Upper lobe of right lung (tissue), 1 donor: Measurements from ENCODE around the gene OLFM3. TPM values are rescaled to one million over a fixed set of nuclear protein-coding genes. Genes with fewer than 3 reads are reported as not detected.

ENCODE experiments used
- ATAC-seq: fragments of 200-7000 bp; cut with Tn5 transposase; one replicate; pipeline ENCODE4 v1.9.1; 2020; ENCODE audit warnings: mild to moderate bottlenecking, moderate library complexity
- DNase-seq: peaks from one replicate; pipeline ENCODE4 v3.0.0-alpha.2; 2020
- H3K27ac ChIP-seq: fragments of 200-600 bp; one replicate; pipeline ENCODE4 v1.8.0; 2022
- H3K27me3 ChIP-seq: fragments of 200-600 bp; one replicate; pipeline ENCODE4 v1.8.0; 2022; ENCODE audit warnings: mild to moderate bottlenecking
- H3K36me3 ChIP-seq: fragments of 200-600 bp; one replicate; pipeline ENCODE4 v1.8.0; 2022
- H3K4me1 ChIP-seq: fragments of 200-600 bp; one replicate; pipeline ENCODE4 v1.8.0; 2022
- H3K4me3 ChIP-seq: fragments of 200-600 bp; one replicate; pipeline ENCODE4 v1.8.0; 2022; ENCODE audit warnings: mild to moderate bottlenecking
- H3K9me3 ChIP-seq: fragments of 200-600 bp; one replicate; pipeline ENCODE4 v1.8.0; 2022
- intact Hi-C: fragments of 100-400 bp; cut with DNase I; formaldehyde crosslinking; loops from one replicate; pipeline ENCODE4 v1.11.0; 2022
- total RNA-seq: library from RNA; stranded (reverse); fragmentation: NEBNext Ultra II Directional; extraction: Animal tissue kit (Norgen Biotek cat#: 25700); gene quantifications from one replicate; pipeline ENCODE4 v1.2.1, GENCODE V29; 2021
- TF ChIP-seq, protein P1 (sequence below): fragments of 200-600 bp; IDR thresholded peaks from one replicate; pipeline ENCODE4 v1.8.0; 2022; ENCODE audit warnings: antibody characterized with exemption
- donor health status: DM: no; HTN: yes; CAD: no; lungs with severe emphysema.

The OLFM3 gene
- total RNA-seq, 1 donor from 2014 or later: not detected

DNA sequence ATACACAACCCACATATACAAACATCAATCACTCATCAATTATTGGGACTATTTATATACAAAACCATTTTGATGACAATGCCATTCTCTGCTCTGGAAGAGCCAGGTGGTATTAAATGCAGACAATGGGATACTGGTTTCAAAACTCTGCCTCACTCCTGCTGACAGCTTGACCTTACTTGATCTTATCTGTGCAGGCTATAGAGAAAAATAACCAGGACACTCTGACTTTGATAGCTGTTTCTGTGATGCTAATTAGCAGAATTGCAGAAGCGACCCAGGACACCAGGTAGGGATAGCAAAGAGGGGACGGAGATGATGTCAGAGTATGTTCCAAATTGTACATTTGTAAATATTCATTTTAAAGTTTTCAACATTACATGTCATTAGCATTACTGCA lies 89.5 kb downstream of the OLFM3 start:
- H3K9me3 ChIP-seq: no peaks in the 10 kb centered on the region
- no peak overlapping the region for H3K27ac ChIP-seq
- no peaks in the 10 kb centered on the region for H3K27me3 ChIP-seq
- H3K4me1 ChIP-seq: no peaks in the 10 kb centered on the region
- TF ChIP-seq, protein P1, sequence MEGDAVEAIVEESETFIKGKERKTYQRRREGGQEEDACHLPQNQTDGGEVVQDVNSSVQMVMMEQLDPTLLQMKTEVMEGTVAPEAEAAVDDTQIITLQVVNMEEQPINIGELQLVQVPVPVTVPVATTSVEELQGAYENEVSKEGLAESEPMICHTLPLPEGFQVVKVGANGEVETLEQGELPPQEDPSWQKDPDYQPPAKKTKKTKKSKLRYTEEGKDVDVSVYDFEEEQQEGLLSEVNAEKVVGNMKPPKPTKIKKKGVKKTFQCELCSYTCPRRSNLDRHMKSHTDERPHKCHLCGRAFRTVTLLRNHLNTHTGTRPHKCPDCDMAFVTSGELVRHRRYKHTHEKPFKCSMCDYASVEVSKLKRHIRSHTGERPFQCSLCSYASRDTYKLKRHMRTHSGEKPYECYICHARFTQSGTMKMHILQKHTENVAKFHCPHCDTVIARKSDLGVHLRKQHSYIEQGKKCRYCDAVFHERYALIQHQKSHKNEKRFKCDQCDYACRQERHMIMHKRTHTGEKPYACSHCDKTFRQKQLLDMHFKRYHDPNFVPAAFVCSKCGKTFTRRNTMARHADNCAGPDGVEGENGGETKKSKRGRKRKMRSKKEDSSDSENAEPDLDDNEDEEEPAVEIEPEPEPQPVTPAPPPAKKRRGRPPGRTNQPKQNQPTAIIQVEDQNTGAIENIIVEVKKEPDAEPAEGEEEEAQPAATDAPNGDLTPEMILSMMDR: no peak
- H3K36me3 ChIP-seq: no peaks in the 10 kb centered on the region
- no peak overlapping the region for H3K4me3 ChIP-seq
- DNase-seq (no peak), ATAC-seq (no peak)
- intact Hi-C loops: no loop called here

DNA sequence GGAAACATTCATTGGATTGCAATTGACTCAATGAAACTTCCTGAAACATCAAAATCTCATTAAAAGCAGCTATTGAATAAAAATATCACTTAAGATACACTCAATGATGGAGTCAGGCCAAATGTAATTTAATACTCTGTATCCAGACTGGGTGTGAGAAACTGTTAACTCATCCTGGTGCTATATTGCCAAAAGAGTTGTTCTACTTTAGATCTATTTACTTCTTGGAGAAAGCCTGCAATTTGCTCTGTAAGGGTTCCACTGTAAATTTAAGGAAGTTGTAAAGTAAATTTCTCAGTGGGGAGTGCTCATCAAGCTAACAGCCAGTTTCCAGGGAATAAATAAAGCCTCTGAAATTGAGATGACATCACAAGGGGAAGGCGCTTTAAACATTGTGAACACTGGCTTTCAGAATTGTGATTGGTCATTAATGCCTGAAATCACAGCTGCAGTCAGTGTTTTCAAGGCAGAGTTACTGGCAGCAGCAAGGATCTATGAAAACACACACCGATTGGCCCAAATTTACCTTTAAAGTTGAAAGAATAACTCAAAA lies 91.4 kb downstream of the OLFM3 start:
- Histone ChIP-seq H3K4me3 (no peak overlapping the region), H3K36me3 (no peaks in the 10 kb centered on the region), H3K9me3 (no peaks in the 10 kb centered on the region), H3K27me3 (no peaks in the 10 kb centered on the region), H3K27ac (no peak overlapping the region), H3K4me1 (no peaks in the 10 kb centered on the region)
- no peak for DNase-seq
- TF ChIP-seq, protein P1: no peak
- intact Hi-C loops: no loop called here
- ATAC-seq: no peak

DNA sequence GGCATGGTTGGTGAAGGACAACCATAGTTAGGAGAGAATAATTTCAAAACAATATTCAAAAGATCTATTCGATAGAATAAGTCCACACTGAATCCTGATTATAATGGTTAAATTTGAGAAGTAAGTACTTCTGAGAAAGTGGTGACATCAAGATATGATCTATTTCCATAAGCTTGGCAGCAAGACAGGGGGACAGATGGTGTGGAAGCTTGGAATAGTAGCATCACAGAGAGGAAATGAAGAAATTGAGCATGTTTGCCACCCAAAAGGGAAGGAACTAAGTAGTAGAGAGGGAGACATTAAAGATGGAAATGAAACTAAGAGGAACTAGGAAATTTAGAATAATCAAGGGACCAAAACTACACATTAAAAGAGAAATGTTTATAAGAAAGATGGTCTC lies 94.5 kb downstream of the OLFM3 start:
- H3K27ac ChIP-seq: no peak overlapping the region
- H3K36me3 ChIP-seq: no peaks in the 10 kb centered on the region
- no peak overlapping the region for H3K4me3 ChIP-seq
- H3K4me1 ChIP-seq: no peaks in the 10 kb centered on the region
- no peaks in the 10 kb centered on the region for H3K27me3 ChIP-seq
- DNase-seq: no peak
- no peak for ATAC-seq
- H3K9me3 ChIP-seq: no peaks in the 10 kb centered on the region
- intact Hi-C loops: no loop called here
- TF ChIP-seq, protein P1: no peak

DNA sequence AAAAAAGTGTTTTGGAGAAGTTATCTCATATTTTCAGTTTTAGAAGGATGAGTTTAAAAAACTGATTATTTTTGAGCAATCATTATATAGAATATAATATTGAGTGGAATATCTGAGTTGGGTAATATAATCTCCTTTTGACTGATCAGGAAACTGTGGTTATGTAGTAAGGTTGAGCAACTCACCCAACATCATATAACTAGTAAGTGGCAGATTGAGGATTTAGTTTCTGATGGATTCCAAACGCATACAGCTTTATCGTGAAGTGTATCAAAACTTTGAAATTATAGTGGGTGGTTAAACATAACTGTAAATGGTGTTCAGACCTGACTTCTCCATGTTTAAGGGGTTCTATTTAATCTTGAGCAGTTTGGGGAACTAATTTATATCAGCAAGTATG lies 98.6 kb downstream of the OLFM3 start:
- Histone ChIP-seq H3K27me3 (no peaks in the 10 kb centered on the region), H3K27ac (no peak overlapping the region), H3K4me3 (no peak overlapping the region), H3K36me3 (no peaks in the 10 kb centered on the region), H3K4me1 (no peaks in the 10 kb centered on the region), H3K9me3 (no peaks in the 10 kb centered on the region)
- TF ChIP-seq, protein P1: no peak
- intact Hi-C loops: no loop called here
- ATAC-seq: no peak
- DNase-seq: no peak

DNA sequence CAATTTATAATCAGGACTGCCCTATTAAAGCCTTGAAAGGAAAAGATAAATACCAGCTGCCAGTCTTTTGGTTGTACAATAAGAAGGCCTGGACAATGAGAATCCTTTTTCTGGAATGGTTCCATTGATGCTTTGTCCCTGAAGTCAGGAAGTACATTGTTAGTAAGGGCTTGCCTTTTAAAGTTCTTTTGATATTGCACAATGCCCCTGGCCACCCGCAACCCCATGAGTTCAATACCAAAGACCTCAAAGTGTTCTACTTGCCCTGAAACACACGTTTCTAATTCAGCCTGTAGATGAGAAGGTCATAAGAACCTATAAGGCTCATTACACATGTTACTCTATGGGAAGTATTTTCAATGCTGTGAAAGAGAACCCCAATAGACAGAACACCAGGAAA lies 112.1 kb downstream of the OLFM3 start:
- ATAC-seq (no peak), DNase-seq (no peak)
- Histone ChIP-seq H3K27ac (no peak overlapping the region), H3K27me3 (no peaks in the 10 kb centered on the region), H3K9me3 (no peaks in the 10 kb centered on the region), H3K4me3 (no peak overlapping the region), H3K4me1 (no peaks in the 10 kb centered on the region), H3K36me3 (no peaks in the 10 kb centered on the region)
- TF ChIP-seq, protein P1: no peak
- intact Hi-C loops: no loop called here

DNA sequence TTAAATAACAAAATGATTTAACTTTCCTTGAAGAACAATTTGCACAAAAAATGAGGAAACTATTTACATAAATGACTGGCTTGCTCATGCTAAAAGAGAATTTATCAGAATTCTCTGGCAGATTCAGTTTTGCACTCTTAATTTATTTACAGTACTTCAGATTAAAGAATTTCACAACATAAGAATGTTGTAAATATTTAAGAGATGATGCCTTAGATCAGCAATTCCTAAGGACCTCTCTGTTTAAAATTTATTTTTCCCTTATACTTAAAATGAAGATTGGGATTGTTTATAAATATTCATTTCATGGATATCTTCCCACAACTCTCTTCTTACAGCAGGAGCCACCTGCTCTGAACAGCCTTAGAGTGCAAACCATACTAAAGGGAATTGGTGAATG lies 120.8 kb downstream of the OLFM3 start:
- H3K9me3 ChIP-seq: no peaks in the 10 kb centered on the region
- H3K4me1 ChIP-seq: no peaks in the 10 kb centered on the region
- no peak overlapping the region for H3K27ac ChIP-seq
- ATAC-seq (no peak), DNase-seq (no peak)
- TF ChIP-seq, protein P1: no peak
- no peak overlapping the region for H3K4me3 ChIP-seq
- H3K27me3 ChIP-seq: no peaks in the 10 kb centered on the region
- H3K36me3 ChIP-seq: no peaks in the 10 kb centered on the region
- intact Hi-C loops: no loop called here
